K562 treated with DMSO at 1 percent for 12 hours (cell line): ENCODE results near the gene DGAT2. TPM values are rescaled to one million over a fixed set of nuclear protein-coding genes. Genes with fewer than 3 reads are reported as not detected.

Experiments
- total RNA-seq: library from RNA; unstranded; fragments of 300-600 nt; gene quantifications from 2 replicates; pipeline ENCODE4 v1.2.3, GENCODE V29; 2022; ENCODE audit not compliant: insufficient read depth

The DGAT2 gene, protein sequence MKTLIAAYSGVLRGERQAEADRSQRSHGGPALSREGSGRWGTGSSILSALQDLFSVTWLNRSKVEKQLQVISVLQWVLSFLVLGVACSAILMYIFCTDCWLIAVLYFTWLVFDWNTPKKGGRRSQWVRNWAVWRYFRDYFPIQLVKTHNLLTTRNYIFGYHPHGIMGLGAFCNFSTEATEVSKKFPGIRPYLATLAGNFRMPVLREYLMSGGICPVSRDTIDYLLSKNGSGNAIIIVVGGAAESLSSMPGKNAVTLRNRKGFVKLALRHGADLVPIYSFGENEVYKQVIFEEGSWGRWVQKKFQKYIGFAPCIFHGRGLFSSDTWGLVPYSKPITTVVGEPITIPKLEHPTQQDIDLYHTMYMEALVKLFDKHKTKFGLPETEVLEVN
- total RNA-seq, result 4.1 and 4.4 TPM in 2 replicates

DNA sequence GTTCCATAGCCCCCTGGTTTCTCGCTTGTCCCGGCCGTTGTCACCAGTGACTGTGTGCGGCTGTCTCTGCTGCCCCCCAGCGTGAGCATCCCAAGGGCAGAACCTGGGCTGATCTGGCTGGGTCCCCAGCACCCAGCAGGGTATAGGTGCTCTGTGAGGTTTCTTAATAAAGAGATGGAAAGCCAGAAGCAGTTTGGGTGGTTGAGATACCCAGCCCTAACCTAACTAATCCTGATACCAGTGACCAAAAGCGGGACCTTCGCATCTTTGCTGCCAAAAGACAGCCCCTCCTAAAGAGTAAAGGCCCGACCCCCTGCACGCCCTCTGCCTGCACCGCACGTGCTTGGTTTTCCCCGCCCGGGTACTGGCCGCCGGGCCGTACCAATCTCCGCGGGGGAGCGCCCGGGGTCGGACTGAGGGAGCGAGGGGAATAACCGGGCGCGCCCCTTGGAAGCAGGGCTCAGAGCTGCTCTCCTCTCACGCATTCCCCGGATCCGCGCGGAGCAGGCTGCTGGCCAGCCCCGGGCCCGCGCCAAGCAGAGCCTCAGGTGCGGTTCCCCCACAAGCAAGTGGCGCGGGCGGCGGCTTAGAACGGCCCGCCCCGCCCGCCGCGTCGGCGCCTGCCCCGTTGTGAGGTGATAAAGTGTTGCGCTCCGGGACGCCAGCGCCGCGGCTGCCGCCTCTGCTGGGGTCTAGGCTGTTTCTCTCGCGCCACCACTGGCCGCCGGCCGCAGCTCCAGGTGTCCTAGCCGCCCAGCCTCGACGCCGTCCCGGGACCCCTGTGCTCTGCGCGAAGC, at the start of gene DGAT2:
DGAT2 (plus strand) TSS at position 667 of the 797 bp plus-strand sequence. CDS start 214 bp downstream, outside the sequence.

DNA sequence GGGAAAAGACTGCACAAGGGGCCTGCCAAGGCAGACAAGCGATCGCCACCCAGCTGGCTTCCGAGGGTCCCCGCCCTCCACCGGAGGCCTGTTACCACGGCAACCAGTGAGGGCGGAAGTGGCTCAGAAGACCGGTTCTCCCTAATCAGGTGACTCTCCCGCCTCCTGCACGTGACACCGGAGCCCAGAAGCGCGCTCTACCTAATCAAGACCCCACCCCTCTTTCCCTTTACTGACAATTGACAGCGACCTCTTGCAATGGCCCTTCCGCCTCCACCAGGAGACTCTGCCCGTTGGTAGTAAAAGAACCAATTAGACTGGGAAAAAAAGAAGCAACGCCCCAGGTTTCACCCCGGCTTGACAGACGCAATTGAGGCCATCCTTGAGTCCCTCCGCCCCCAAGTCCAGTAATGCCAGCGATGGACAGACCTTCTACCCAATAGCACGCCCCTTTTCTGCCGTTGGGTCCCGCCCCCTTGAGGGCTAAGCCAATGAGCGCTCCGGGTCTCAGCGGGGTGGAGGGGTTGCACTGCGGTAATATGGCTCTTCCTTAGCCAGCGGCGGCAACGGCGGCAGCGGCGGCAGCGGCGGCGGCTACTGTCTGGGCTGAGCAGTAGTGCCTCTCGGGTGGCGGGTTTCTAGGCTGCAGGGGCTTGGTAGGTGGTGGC, 46.2 kb downstream of the DGAT2 start, which contains the start of gene UVRAG:
UVRAG (plus strand) TSS at position 534 of the 668 bp plus-strand sequence. CDS start 198 bp downstream, outside the sequence.

Other genes with a start within 250 kb of the DGAT2 start
- 28.0 and 64.7 TPM in 2 replicates for gene GDPD5, start 242.8 kb upstream of the DGAT2 start, total RNA-seq
- gene SERPINH1, start 206.5 kb upstream of the DGAT2 start, total RNA-seq, result 135 and 159 TPM in 2 replicates
- not detected in 2 replicates for gene MAP6, start 99.7 kb upstream of the DGAT2 start, total RNA-seq
- gene MOGAT2, start 50.9 kb upstream of the DGAT2 start, total RNA-seq, result not detected in 2 replicates
- gene UVRAG, start 46.4 kb downstream of the DGAT2 start, total RNA-seq, result 6.1 and 19.0 TPM in 2 replicates